ENCODE data around the gene ZNF219.
A peak's percentile ranks its signal among the peaks of the same experiment; 100 is the strongest.

ZNF219 gene

DNA sequence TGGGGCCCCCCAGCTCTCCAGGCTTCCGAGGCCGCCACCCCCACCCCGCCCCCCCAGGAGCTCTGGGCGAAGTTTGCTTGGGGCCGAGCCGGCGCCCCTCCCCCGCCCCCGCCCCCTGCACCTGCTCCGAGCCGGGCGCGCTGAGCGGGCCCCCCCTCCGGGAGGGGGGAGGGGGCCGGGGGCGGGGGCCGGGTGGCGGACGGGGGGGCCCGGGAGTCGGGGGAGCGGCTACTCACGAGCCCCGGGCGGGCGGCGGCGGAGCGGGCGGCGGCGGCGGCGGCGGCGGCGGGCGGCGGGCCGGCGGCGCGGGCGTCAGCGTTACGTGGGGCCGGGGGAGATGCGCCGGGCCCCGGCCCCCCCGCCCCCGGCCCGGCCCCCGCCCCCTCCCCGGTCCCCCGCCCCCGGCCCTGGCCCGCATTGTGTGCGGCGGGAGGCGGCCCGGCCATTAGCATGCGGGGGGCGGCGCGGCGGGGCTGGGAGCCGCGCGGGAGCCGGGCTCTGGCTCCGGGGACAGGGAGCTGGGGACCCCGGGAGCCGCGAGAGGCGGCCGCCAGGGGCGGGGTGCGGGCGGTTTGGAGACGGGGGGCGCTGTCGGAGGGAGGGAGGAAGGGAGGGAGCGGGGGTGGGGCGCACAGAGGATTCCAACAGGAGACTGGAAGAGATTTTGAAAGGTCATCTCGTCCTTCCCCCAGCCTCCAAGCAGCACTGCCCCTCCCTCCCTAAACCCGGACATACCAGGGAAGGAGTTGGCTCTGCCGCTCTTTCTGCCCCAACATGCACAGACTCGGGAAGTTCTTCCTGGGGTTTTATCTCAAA lies at the start of gene ZNF219:
Gene ZNF219, minus strand, starts transcription at position 580 of the 816 bp plus-strand sequence. CDS start 5,064 bp downstream, outside the sequence.
- no peak for DNase-seq (ENCODE audit: low spot score)

DNA sequence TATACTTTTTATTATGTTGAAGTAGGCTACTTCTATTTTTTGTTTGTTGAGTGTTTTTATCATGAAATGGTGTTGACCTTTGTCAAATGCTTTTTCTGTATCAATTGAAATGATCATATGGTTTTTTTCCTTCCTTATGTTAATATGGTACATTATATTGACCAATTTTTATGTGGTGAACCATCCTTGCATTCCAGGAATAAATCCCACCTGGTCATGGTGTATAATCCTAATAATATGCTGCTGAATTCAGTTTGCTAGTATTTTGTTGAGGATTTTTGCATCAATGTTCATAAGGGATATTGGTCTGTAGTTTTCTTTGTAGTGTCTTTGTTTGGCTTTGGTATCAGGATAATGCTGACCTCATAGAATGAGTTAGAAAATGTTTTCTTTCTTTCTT lies 47.0 kb upstream of the ZNF219 start:
- DNase-seq (ENCODE audit: low spot score) = no peak

DNA sequence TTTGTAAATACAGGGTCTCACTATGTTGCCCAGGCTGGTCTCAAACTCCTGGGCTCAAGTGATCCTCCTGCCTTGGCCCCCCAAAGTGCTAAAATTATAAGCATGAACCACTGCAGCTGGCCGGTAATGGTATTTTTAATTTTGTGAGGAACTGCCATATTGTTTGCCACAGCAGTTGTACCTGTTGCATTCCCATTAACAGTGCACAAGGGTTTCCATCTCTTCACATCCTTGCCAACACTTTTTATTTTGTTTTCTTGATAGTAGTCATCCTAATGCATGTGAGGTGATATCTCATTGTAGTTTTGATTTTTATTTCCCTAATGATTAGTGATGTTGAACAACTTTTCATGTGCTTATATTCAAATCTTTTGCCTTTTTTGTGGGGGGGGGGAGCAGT lies 43.9 kb upstream of the ZNF219 start:
- DNase-seq (ENCODE audit: low spot score) = no peak

DNA sequence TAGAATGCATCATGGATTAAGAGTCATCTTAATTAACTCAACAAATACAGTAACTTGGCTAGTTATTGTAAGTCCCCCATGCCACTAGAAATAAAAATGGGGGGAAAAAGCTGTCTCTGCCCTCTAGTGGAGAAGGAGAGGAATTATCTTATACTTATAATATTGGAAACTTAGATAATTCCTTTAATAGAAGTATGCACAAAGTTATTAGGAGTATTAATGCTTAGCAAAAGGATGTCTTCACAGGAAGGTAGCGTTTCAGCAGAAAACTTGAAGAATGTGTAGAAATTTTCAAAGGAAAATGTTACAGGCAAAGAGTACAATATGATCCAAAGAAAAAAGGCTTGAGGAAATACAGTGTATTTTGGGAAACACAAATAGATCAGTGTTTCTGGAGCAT lies 37.6 kb upstream of the ZNF219 start:
- DNase-seq (ENCODE audit: low spot score) = peak; percentile 6

DNA sequence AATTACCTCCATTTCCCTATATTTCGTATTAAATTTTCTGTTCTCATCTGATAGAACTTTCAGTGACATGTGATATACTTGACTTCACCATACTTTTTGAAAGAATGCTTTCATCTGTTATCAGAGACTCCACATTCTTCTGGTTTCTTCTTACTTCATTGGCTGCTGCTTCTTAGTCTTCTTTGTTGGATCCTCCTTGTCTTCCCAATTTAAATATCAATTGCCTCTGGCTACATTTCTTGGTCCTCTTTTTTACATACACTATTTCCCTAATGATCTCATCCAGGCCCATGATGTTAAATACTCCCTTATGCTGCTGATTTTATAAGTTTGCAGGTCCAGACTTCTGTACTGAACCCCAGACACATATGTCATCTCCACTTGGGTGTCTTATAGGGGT lies 35.4 kb upstream of the ZNF219 start:
- DNase-seq (ENCODE audit: low spot score) = no peak

DNA sequence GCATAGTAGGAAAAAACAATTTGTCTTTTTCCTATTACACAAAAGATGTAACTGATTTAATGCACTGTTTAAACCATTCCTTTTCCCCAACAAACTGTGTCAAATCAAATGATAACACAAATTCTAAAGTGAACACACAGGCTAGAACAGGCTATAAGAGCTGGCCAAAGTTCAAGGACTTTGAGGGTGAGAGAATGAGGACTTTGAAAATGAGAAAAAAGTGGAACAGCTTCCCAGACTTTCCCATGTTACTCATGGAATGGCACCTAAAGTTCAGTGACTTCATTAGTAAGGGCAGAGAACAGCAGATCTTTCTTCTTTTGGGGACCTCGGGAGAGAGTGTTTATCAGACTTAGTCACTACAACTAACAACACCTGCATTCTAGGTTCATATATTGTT lies 25.0 kb upstream of the ZNF219 start:
- DNase-seq (ENCODE audit: low spot score) = no peak

DNA sequence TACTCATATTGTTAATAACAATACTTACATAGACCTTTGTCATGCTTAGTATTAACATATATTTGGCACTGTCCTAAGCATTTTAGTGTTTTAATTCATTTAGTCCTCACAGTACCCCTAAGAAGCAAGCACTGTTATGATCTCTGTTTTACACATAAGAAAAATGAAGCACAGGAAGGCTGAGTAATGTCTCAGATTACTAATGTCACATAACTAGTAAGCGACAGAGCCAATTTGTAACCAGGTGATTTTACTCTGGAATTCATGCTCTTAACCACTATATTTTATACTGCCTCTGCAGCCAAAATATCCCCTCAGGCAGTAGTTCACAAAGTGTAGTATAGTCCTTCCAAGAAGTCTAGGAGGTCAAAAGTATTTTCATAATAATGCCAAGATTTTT lies 22.7 kb upstream of the ZNF219 start:
- no peak for DNase-seq (ENCODE audit: low spot score)

DNA sequence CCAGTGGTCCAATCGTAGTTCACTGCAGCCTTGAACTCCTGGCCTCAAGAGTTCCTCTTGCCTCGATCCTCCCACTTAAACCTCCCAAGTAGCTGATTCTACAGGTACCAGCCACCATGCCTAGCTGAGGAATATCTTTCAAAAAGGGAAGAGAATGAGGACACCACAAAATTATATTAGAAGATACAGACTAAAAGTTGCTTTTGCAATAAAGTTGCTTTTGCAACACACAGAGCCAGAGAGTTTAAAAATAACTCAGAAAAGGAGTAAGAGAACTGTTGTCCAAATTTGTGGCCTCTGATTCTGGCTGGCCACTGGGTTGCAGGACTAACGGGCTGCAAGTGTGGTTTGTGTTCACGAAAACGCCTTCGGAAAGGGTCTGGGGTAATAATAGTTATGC lies 22.2 kb upstream of the ZNF219 start:
- no peak for DNase-seq (ENCODE audit: low spot score)

DNA sequence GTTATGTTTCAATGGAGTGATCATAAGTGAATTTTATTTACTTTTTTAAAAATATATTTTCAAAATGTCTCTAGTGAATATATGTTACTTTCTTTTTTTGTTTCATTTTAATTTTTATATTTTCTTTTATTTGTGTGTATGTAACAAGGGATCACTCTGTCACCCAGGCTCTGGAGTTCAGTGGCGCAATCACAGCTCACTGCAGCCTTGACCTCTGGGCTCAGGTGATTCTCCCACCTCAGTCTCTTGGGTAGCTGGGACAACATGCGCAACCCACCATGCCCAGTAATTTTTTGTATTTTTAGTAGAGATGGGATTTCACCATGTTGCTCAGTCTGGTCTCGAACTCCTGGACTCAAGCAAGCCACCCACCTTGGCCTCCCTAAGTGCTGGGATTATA lies 20.5 kb upstream of the ZNF219 start:
- DNase-seq (ENCODE audit: low spot score) = no peak

DNA sequence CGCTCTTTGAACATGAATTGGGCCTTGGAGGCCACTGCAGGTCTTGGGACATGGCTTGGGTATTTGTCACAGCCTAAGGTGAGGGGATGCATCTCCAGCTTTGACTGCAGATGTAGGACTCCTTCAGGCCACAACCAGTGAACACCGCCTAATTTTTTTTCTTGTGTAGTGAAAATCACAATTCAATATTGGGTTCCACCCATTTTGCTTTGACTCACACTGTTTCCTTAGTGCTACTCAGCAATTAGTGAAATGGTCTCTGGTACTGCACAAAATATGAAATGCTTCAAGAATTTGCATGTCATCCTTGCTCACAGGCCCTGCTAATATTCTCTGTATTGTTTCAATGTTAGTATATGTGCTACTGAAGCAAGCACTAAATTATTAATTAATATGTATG lies 14.9 kb upstream of the ZNF219 start:
- DNase-seq (ENCODE audit: low spot score) = no peak

DNA sequence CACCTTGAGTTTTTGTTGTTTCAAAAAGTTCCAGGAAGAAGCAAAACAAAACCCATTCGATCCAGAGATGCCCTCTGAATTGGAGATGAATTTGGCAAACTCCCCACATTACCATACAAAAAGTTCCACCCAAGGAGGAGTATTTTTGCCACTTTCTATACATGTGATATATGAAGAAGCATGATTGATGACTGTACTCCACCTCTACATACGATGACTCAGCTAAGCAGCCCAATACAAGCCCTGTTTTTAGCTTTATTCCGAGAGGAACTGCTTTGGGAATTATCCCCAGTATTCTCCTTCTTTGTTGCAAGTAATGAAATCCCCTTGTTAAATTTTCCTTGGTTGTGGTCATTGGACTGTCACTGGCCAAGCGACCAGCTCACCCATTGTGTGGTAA lies 13.8 kb upstream of the ZNF219 start:
- no peak for DNase-seq (ENCODE audit: low spot score)

DNA sequence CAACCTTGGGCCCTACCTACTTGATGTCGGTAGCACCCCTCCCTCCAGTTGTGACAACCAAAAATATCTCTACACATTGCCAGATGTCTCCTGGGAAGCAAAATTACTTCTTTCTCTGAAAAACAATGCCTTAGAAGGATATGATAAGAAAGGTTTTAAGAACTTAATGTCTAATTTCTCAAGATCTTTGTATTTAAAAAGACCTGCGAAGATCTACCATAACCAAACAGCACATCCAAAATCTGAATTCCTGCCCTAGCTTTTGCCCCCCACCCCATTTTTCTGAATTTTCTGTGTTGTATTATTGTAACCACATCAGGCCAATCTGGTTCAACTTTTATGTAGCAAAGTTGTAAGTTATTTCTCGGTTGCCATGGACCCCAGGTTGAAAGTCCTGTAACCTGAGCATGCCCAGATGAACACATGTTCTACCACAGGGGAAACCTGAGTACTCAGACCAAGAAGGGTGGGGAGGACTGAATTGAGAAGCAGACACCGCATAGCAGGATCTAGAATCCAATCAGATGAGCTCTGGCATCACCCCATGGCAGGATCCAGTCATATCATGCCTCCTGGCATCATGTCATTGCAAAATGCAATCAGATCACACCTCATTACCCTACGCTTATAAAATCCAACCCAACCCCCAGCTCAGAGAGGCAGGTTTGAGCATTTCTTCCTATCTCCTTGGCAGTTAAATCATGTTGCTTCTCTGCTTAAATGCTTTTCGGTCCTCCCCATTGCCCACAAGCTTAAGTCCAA lies 11.1 kb upstream of the ZNF219 start:
- no peak for DNase-seq (ENCODE audit: low spot score)

DNA sequence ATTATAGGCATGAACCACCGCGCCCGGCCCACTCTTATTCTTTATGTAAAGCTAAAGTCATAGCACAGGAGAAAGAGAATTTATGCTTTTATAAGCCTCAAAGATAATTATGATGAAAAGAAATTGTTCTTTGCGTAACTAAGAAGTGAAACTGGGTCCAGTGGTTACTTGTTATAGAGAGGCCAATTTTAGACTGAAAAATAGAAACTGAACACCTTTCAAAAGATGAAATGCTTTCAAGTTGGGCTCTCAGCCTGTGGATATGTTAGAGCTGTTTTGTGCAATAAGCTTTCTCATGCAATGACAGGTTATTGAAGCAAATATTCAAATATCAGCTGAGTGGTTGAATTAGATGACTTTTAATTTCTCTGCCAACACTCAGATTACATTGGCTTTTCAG lies 10.3 kb upstream of the ZNF219 start:
- DNase-seq (ENCODE audit: low spot score) = no peak

DNA sequence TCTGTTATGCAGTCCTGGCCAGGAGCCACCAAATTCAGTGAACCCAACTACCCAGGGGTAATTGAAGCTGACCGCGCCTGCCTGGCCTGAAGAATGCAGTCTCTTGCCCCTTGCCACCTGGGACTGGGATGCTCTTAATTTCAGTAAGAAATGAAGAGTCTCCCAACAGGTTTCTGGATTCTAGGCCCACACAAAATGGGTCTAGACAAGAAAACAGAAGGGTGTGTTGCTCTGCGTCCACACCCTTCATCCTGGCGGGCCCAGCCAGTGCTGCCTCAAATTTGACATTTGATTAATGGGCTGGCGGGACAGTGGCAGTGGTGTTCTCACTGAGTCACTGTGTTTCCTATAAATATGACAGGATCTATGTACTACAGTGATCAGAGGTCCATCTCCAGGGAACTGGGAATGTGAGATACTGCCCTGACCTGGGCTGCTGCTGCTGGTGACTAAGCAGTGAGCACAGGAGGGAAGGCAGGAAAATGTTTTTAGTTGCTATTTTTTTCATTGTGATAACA lies 8.9 kb upstream of the ZNF219 start:
- DNase-seq (ENCODE audit: low spot score) = no peak

DNA sequence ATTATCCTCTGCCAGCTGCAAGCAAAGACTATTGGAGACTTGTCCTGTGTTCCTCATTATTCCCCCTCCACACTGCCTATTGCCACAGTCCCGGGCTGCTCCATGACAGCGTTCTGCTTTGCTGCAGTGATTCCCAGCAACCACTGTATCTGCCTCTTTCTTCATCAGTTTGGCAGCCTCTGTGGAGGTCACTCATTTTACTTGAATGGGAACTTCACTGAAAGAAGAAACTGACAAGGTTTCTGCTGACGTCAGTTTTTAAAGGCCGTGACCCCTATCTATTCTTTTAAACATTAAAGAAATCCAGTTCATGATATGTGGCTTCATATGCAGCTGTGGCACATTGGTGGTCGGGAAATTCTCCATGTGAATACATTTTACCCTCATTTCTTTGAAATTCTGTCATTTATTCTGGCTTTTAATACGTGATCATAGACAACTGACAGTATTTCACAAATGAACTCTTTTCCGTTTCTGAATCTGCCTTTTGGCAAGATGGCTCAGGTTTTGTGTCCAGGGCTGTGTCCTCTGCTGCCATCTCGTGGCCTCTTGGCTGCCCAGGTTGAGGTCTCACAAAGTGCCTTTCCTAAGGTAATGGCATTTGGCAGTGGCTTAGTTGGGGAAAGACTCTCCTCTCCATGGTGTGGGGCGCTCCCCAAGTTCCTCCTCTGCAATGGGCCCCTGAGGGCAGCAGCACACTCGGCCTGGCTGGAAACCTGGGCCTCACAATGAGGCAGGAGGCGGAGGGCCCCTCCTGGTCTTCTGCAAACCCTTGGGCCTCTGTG lies 8.2 kb upstream of the ZNF219 start:
- peak; percentile 62 for DNase-seq (ENCODE audit: low spot score)

DNA sequence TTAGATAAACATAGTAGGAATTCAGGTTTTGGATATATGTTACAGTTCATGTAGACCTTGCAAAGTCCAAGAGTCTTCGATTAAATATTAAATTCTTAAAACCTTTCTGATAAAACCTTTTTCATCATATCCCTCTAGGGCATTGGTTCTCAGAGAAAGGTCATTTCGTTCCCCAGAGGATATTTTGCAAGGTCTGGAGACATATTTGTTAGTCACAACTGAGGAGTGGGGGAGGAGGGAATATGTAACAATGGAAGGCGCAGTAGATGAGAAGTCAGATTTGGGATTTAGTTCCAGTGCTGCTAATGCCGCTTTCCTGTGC lies 7.7 kb upstream of the ZNF219 start:
- DNase-seq (ENCODE audit: low spot score) = no peak

DNA sequence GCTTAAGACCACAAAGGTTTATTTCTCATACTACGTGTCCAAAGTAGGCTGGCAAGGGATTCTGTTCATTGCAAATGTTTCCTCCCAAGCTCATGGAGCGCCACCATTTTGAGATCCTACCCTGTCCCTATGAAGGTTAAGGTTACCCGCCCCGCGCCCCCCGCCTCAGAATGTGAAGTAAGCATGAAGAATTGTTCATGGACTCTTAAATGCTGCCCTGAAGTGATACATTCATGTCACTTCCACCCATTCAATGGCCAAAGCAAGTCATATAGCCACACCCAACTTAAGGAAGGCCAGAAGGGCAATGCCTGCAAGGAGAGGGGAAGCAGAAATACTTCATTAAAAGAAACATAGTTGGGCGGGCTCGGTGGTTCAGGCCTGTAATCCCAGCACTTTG lies 6.6 kb upstream of the ZNF219 start:
- DNase-seq (ENCODE audit: low spot score) = no peak

DNA sequence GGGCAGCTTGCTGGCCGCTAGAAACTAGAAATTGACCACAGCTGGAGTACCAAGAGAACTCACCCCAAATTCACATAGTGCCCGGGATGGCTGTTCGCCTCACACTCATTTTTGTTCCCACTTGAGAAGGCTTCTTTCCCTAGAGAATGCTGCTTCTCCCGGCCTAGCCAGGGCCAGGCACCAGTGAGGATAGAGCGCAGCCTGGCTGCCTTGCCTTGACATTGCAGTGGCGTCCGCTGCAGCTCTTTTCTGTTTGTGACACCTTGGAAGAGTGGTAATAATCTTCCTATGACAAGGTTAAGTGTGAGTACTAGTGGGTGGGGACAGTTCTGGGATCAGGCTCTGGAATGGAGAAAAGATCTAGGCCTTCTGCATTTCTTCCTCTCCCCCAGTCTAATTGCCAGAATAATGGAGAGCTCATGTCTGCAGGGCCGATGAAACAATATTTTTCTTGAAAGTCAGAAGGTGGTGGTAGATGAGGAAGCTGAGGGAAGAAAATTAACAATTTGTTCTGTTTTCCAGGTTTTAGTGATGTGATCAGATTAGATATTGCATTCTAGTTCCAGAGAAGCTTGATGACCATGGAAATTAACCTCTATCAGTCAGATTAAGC lies 6.1 kb upstream of the ZNF219 start:
- DNase-seq (ENCODE audit: low spot score) = peak; percentile 76

DNA sequence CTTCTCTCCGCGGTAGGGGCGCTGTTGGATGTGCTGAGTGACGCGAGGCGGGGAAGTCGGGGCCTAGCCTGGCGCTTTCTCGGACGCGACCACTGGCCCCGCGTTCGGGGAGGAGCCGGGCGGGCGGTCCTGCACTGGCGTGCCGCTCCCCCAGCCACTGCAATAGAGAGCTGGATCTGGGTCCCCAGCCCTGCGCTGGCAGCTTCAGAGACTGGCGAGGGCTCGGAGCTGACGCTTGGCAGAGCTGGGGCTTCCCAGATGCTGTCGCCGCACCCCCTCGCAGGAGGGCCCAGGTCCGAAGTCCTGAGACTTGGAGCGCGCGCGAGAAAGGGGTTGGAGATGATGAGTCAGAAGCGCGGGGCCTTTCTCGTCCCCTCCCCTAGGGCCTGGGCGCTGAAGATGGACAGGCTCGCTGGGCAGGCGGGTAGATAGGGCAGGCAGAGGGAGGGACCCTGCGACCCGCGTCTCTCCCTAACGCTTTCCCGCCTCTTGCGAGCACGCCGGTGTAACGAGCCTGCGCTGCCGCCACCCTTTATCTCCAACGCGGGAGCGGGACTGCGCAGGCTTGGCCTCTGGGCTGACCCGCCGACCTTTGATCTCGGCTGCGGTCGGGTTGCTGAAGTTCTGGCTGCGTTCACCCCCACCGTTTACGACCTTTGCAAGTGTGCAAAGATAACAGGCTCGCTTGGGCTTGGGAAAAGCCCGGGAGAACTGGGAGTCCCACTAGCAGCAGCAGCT lies 5.4 kb upstream of the ZNF219 start:
- peak; percentile 94 for DNase-seq (ENCODE audit: low spot score)

DNA sequence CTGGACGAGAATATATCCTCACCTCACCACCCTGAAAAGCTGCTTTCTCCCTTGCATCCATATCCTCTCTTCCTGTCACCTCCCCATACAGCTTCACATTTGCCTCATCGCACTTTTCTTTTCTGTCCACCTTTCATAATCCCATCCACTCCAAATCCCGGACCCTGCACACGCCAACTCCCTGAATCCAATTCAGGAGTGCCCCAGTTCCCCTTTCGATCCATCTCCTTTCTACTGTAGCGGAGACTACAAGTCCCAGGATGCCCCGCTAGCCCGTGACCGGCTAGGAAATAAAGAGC lies 4.9 kb upstream of the ZNF219 start:
- DNase-seq (ENCODE audit: low spot score) = no peak

DNA sequence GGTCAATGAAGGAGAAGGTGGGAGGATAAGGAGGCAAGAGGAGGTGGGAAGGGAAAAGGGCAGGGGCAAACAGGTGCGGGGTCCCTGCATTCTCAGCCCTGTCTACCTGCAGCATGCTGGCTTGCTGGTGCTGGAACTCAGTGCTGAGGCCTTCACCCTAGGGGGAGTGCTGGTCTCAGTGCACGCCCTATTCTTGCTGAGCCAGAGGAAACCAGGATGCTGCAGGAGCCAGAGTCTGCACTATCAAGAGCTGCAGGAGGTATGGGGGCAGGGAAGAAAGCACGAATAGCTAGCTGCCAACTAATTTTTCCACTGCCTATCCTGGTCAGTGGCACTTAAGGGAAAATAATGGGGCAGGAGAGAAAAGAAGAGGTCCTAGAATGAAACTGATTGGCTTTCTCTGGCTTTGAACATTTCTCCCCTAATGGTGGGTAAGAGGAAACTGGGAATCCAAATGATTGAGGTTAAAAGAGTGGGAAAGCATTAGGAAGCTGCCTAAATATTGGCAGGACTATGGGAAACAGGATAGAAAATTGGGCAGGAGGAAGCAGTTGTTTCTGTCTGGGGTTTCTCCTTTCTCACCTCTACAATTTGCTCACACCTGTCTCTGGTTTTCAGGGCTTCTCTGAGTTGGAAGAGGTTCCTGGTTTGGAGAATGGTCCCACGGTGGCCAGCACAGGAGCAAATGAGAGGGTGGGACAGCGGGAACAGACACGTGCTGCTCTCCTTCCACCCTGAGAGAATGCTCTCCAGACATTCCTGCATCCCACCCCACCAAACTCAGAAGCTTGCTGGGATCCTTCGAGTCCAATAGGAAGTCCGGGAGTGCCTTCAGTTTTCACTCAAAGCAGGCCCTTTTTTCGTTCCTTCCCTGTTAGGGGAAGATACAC lies 4.3 kb upstream of the ZNF219 start:
- DNase-seq (ENCODE audit: low spot score) = no peak
